AG08395 (cell line): ENCODE data around the gene MORF4L2.

Experiments
- DNase-seq: peaks from one replicate; pipeline ENCODE4 v3.0.0; 2012; ENCODE audit warnings: mixed read lengths, low spot score

Gene MORF4L2

GRCh38 chrX:103686199-103687072, at the start of gene MORF4L2:
Gene MORF4L2, minus strand, starts transcription at chrX:103686699. Its CDS starts 9,672 bp downstream, at chrX:103677027.
- DNase-seq: peak; percentile 82

GRCh38 chrX:103734125-103734760, 47.7 kb upstream of the MORF4L2 start:
- DNase-seq: no peak

- DNase-seq: no peak
Measured at GRCh38 chrX:103733017-103733416, 46.5 kb upstream of the MORF4L2 start.

GRCh38 chrX:103730796-103731493, 44.4 kb upstream of the MORF4L2 start:
- DNase-seq: peak; percentile 62

GRCh38 chrX:103730147-103730795, 43.8 kb upstream of the MORF4L2 start:
- no peak for DNase-seq

- no peak for DNase-seq
Measured at GRCh38 chrX:103729015-103729414, 42.5 kb upstream of the MORF4L2 start.

- no peak for DNase-seq
Measured at GRCh38 chrX:103727115-103727514, 40.6 kb upstream of the MORF4L2 start.

- DNase-seq: no peak
Measured at GRCh38 chrX:103726477-103726876, 40.0 kb upstream of the MORF4L2 start.

- peak; percentile 28 for DNase-seq
Measured at GRCh38 chrX:103722505-103722904, 36.0 kb upstream of the MORF4L2 start.

GRCh38 chrX:103718120-103718519, 31.6 kb upstream of the MORF4L2 start:
- no peak for DNase-seq

GRCh38 chrX:103716962-103717361, 30.5 kb upstream of the MORF4L2 start:
- peak; percentile 55 for DNase-seq

- no peak for DNase-seq
Measured at GRCh38 chrX:103710609-103711008, 24.1 kb upstream of the MORF4L2 start, which contains the start of gene TMEM31. Gene TMEM31, plus strand, starts transcription at chrX:103710909. Its CDS starts 1,350 bp downstream, at chrX:103712259.

- DNase-seq: no peak
Measured at GRCh38 chrX:103704863-103705262, 18.4 kb upstream of the MORF4L2 start.

GRCh38 chrX:103699243-103699642, 12.7 kb upstream of the MORF4L2 start:
- no peak for DNase-seq

GRCh38 chrX:103697687-103698086, 11.2 kb upstream of the MORF4L2 start:
- DNase-seq: no peak

GRCh38 chrX:103691059-103691458, 4.6 kb upstream of the MORF4L2 start:
- DNase-seq: no peak

- peak; percentile 26 for DNase-seq
Measured at GRCh38 chrX:103688946-103689345, 2.4 kb upstream of the MORF4L2 start.

GRCh38 chrX:103687696-103688201, 1.2 kb upstream of the MORF4L2 start:
- DNase-seq: peak; percentile 41

- DNase-seq: peak; percentile 74
Measured at GRCh38 chrX:103687073-103687695, 685 bp upstream of the MORF4L2 start.

- no peak for DNase-seq
Measured at GRCh38 chrX:103685396-103685795, 1.1 kb downstream of the MORF4L2 start.

GRCh38 chrX:103681443-103681842, 5.1 kb downstream of the MORF4L2 start:
- no peak for DNase-seq
